H9 (cell line): ENCODE results near the gene HIP1. TPM values are rescaled to one million over a fixed set of nuclear protein-coding genes. Genes with fewer than 3 reads are reported as not detected.

ENCODE experiments used
- DNase-seq: peaks from one replicate; pipeline ENCODE4 v3.0.0-alpha.2; 2017
- H2AFZ ChIP-seq: one replicate; pipeline ENCODE4 v1.6.1; 2013; ENCODE audit warnings: mild to moderate bottlenecking, low read length, control low read depth, moderate library complexity
- H2AK5ac ChIP-seq: 2 replicates; pipeline ENCODE4 v1.6.1; 2013; ENCODE audit warnings: low read length, control low read depth, mixed read lengths; ENCODE audit not compliant: insufficient read length
- H2BK120ac ChIP-seq: one replicate; pipeline ENCODE4 v1.6.1; 2013; ENCODE audit warnings: low read depth, mild to moderate bottlenecking, low read length, control low read depth, inconsistent platforms; ENCODE audit not compliant: poor library complexity, severe bottlenecking
- H2BK12ac ChIP-seq: 2 replicates; pipeline ENCODE4 v1.6.1; 2013; ENCODE audit warnings: low read length, control low read depth, mixed read lengths, low read depth; ENCODE audit not compliant: insufficient read length
- H2BK15ac ChIP-seq: 2 replicates; pipeline ENCODE4 v1.6.1; 2013; ENCODE audit warnings: low read depth, low read length, control low read depth
- H2BK20ac ChIP-seq: one replicate; pipeline ENCODE4 v1.6.1; 2013; ENCODE audit warnings: low read depth, mild to moderate bottlenecking, low read length, control low read depth, inconsistent platforms; ENCODE audit not compliant: poor library complexity, severe bottlenecking
- H2BK5ac ChIP-seq: 2 replicates; pipeline ENCODE4 v1.6.1; 2013; ENCODE audit warnings: low read length, control low read depth, mixed read lengths; ENCODE audit not compliant: insufficient read length
- H3K14ac ChIP-seq: 2 replicates; pipeline ENCODE4 v1.6.1; 2013; ENCODE audit warnings: low read length, control low read depth; ENCODE audit not compliant: insufficient read depth
- H3K18ac ChIP-seq: 2 replicates; pipeline ENCODE4 v1.6.1; 2013; ENCODE audit warnings: low read depth, mild to moderate bottlenecking, mixed read lengths, low read length, control low read depth; ENCODE audit not compliant: insufficient read length
- H3K23ac ChIP-seq: 2 replicates; pipeline ENCODE4 v1.6.1; 2013; ENCODE audit warnings: low read length, control low read depth, mixed read lengths, low read depth; ENCODE audit not compliant: insufficient read length
- H3K23me2 ChIP-seq: 2 replicates; pipeline ENCODE4 v1.6.1; 2013; ENCODE audit warnings: low read depth, mild to moderate bottlenecking, mixed read lengths, low read length, control low read depth; ENCODE audit not compliant: insufficient read length, poor library complexity, severe bottlenecking
- H3K27ac ChIP-seq: 2 replicates; pipeline ENCODE4 v1.5.1; 2013; ENCODE audit warnings: low read length, control low read depth, mixed read lengths, low read depth; ENCODE audit not compliant: insufficient read length
- H3K27me3 ChIP-seq: 2 replicates; pipeline ENCODE4 v1.6.1; 2013; ENCODE audit warnings: low read length, control low read depth, inconsistent platforms; ENCODE audit not compliant: insufficient read depth
- H3K4ac ChIP-seq: 2 replicates; pipeline ENCODE4 v1.6.1; 2013; ENCODE audit warnings: low read depth, mild to moderate bottlenecking, control low read depth, inconsistent platforms, low read length, moderate library complexity
- H3K4me1 ChIP-seq: 2 replicates; pipeline ENCODE4 v1.6.1; 2013; ENCODE audit warnings: low read length, control low read depth, inconsistent platforms; ENCODE audit not compliant: insufficient read depth
- H3K4me2 ChIP-seq: 2 replicates; pipeline ENCODE4 v1.6.1; 2013; ENCODE audit warnings: low read length, control low read depth, mixed read lengths; ENCODE audit not compliant: insufficient read length, insufficient read depth
- H3K56ac ChIP-seq: 2 replicates; pipeline ENCODE4 v1.6.1; 2013; ENCODE audit warnings: low read depth, mild to moderate bottlenecking, mixed read lengths, low read length, control low read depth; ENCODE audit not compliant: insufficient read length
- H3K79me1 ChIP-seq: 2 replicates; pipeline ENCODE4 v1.6.1; 2013; ENCODE audit warnings: low read depth, mild to moderate bottlenecking, moderate library complexity, low read length, control low read depth, inconsistent platforms; ENCODE audit not compliant: insufficient read depth, poor library complexity, severe bottlenecking
- H3K79me2 ChIP-seq: 2 replicates; pipeline ENCODE4 v1.6.1; 2013; ENCODE audit warnings: low read length, control low read depth, inconsistent platforms; ENCODE audit not compliant: insufficient read depth
- H3K9ac ChIP-seq: 2 replicates; pipeline ENCODE4 v1.6.1; 2013; ENCODE audit warnings: low read length, control low read depth, mixed read lengths; ENCODE audit not compliant: insufficient read length; ENCODE audit errors: extremely low read depth
- H3K9me3 ChIP-seq: one replicate; pipeline ENCODE4 v1.6.1; 2013; ENCODE audit warnings: low read depth, low read length, inconsistent platforms; ENCODE audit not compliant: control insufficient read depth
- H3T11ph ChIP-seq: one replicate; pipeline ENCODE4 v1.6.1; 2013; ENCODE audit warnings: mild to moderate bottlenecking, low read length, control low read depth, inconsistent platforms
- H4K20me1 ChIP-seq: one replicate; pipeline ENCODE4 v1.6.1; 2013; ENCODE audit not compliant: control insufficient read depth, insufficient read length, insufficient read depth
- H4K5ac ChIP-seq: 2 replicates; pipeline ENCODE4 v1.6.1; 2013; ENCODE audit warnings: low read depth, mild to moderate bottlenecking, mixed read lengths, low read length, control low read depth; ENCODE audit not compliant: insufficient read length
- H4K8ac ChIP-seq: replicated peaks from 2 replicates; pipeline ENCODE4 v1.6.1; 2013; ENCODE audit warnings: low read length, control low read depth, mixed read lengths, low read depth; ENCODE audit not compliant: insufficient read length
- H4K91ac ChIP-seq: 2 replicates; pipeline ENCODE4 v1.6.1; 2013; ENCODE audit warnings: low read depth, mild to moderate bottlenecking, moderate library complexity, mixed read lengths, low read length, control low read depth; ENCODE audit not compliant: insufficient read length
- H3K27ac Mint-ChIP-seq, 3 experiments: 2 replicates in 2 of 3; 3 replicates in 1 of 3; pipeline ENCODE4 v1.8.0; 2020 to 2021; ENCODE audit warnings: mixed read lengths in 3 of 3, mild to moderate bottlenecking in 1 of 3, moderate library complexity in 1 of 3
- H3K27me3 Mint-ChIP-seq: 2 replicates; pipeline ENCODE4 v1.8.0; 2021; ENCODE audit warnings: low read depth, mild to moderate bottlenecking, moderate library complexity, mixed read lengths
- H3K36me3 Mint-ChIP-seq, 3 experiments: 2 replicates in 2 of 3; 3 replicates in 1 of 3; pipeline ENCODE4 v1.8.0; 2020 to 2021; ENCODE audit warnings: low read depth in 3 of 3, mixed read lengths in 3 of 3; ENCODE audit not compliant: insufficient read depth in 1 of 3
- H3K4me1 Mint-ChIP-seq, 2 experiments: 2 replicates each; pipeline ENCODE4 v1.8.0; 2020; ENCODE audit warnings: mixed read lengths in 2 of 2
- H3K4me3 Mint-ChIP-seq, 2 experiments: 2 replicates in 1 of 2; 3 replicates in 1 of 2; pipeline ENCODE4 v1.8.0; 2020 to 2021; ENCODE audit warnings: mild to moderate bottlenecking in 2 of 2, mixed read lengths in 2 of 2, moderate library complexity in 1 of 2
- H3K9me3 Mint-ChIP-seq, 2 experiments: 2 replicates in 1 of 2; 3 replicates in 1 of 2; pipeline ENCODE4 v1.8.0; 2020; ENCODE audit warnings: mild to moderate bottlenecking in 2 of 2, mixed read lengths in 2 of 2, moderate library complexity in 1 of 2
- WGBS: extraction: QIAGEN DNeasy Blood & Tissue Kit; methylation state at CpG from one replicate; pipeline ENCODE4 v1.1.7; 2013; ENCODE audit warnings: missing lambda C conversion rate, low lambda C conversion rate, mixed read lengths; ENCODE audit not compliant: insufficient read length; ENCODE audit errors: extremely low coverage; 5-methylcytosine and 5-hydroxymethylcytosine counted together
- total RNA-seq: library from RNA; stranded (reverse); gene quantifications from 2 replicates; pipeline ENCODE4 v1.2.1, GENCODE V29; 2021
- TF ChIP-seq, protein P1 (sequence below): fragments of 200-600 bp; sonication (generic); conservative IDR thresholded peaks from 3 replicates; pipeline ENCODE4 v1.8.0; 2021; ENCODE audit warnings: antibody characterized with exemption, mild to moderate bottlenecking

Gene HIP1
- total RNA-seq, 1 experiment from 2014 or later = 87.5 TPM

DNA sequence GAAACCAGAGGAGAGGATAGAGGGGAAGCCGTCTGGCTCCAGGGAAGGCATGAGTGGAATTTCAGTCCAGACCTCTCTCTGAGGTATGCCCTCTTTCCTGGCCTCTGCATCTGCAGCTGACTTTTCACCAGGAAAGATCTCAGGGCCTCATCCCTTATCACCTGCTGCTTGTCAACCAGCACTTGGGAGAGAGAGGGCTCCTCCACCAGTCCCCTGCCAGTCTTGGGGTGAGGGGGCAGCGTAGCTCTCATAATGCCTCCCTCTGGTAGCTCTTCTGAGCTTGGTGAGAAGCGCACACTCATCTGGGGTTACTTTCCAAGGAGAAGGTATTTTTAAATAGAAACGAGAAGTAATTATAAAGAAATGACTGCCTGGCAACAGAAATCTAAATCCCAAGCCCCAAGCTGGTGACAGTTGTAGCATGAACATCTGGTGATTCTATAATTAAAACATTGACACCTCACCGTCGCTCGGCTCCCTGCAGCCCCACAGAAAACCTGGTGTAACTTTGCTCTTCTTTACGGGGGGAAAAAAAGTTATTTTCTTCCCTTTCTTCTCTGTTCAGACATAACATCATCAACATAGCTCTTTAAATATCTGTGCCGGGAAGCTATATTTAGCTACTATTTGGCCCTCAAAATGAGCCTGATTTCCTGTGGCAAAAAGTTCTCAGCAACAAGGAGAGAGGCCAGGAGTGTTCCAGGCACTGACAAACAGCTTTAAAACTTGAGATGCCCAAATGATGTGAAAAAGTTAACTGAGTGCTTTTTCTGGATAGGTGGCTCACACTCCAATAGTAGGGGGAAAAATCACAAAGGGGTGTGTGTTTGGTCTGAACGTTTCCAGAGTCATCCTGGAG lies 26.9 kb downstream of the HIP1 start:
- no peak for DNase-seq
- H3K79me2 ChIP-seq = no peaks in the 10 kb centered on the region
- no peaks in the 10 kb centered on the region for H4K20me1 ChIP-seq
- no peak overlapping the region for H3K9ac ChIP-seq
- H3K4me2 ChIP-seq = no peak overlapping the region
- no peak overlapping the region for H4K5ac ChIP-seq
- peak overlapping the region in 1 of 3 experiments; percentile 83; a peak in 1 of 7 replicates for H3K27ac Mint-ChIP-seq
- H3K4me3 Mint-ChIP-seq = no peak overlapping the region
- H2BK5ac ChIP-seq = no peak overlapping the region
- no peak overlapping the region for H3K14ac ChIP-seq
- H4K8ac ChIP-seq = no peak overlapping the region
- no peak overlapping the region for H3K56ac ChIP-seq
- TF ChIP-seq, protein P1, sequence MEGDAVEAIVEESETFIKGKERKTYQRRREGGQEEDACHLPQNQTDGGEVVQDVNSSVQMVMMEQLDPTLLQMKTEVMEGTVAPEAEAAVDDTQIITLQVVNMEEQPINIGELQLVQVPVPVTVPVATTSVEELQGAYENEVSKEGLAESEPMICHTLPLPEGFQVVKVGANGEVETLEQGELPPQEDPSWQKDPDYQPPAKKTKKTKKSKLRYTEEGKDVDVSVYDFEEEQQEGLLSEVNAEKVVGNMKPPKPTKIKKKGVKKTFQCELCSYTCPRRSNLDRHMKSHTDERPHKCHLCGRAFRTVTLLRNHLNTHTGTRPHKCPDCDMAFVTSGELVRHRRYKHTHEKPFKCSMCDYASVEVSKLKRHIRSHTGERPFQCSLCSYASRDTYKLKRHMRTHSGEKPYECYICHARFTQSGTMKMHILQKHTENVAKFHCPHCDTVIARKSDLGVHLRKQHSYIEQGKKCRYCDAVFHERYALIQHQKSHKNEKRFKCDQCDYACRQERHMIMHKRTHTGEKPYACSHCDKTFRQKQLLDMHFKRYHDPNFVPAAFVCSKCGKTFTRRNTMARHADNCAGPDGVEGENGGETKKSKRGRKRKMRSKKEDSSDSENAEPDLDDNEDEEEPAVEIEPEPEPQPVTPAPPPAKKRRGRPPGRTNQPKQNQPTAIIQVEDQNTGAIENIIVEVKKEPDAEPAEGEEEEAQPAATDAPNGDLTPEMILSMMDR = no peak
- H3K36me3 Mint-ChIP-seq = peaks cover 0 to 6% (median 2%) of the 10 kb centered on the region in 3 experiments; a peak in 3 of 7 replicates
- no peak overlapping the region for H3T11ph ChIP-seq
- no peak overlapping the region for H2BK120ac ChIP-seq
- no peaks in the 10 kb centered on the region for H3K9me3 ChIP-seq
- H3K27me3 ChIP-seq = no peaks in the 10 kb centered on the region
- no peak overlapping the region for H4K91ac ChIP-seq
- H2BK15ac ChIP-seq = no peak overlapping the region
- H3K4ac ChIP-seq = no peak overlapping the region
- H3K9me3 Mint-ChIP-seq = peaks cover 12 to 24% of the 10 kb centered on the region in 2 experiments
- H3K27me3 Mint-ChIP-seq = no peaks in the 10 kb centered on the region
- H3K23me2 ChIP-seq = no peaks in the 10 kb centered on the region
- H3K79me1 ChIP-seq = no peaks in the 10 kb centered on the region
- no peaks in the 10 kb centered on the region for H3K4me1 ChIP-seq
- H2BK12ac ChIP-seq = no peak overlapping the region
- no peak overlapping the region for H3K27ac ChIP-seq
- H2BK20ac ChIP-seq = no peak overlapping the region
- no peak overlapping the region for H2AK5ac ChIP-seq
- WGBS = no CpG with 5 or more reads among the region's 10 CpGs
- no peak overlapping the region for H2AFZ ChIP-seq
- H3K18ac ChIP-seq = no peak overlapping the region
- H3K23ac ChIP-seq = no peak overlapping the region
- H3K4me1 Mint-ChIP-seq = peaks cover 0 to 5% of the 10 kb centered on the region in 2 experiments; a peak in 1 of 4 replicates
